Jurkat, Clone E6-1 (cell line): Measurements from ENCODE around the gene OASL.

Source experiments
- DNase-seq: peaks from one replicate; pipeline ENCODE4 v3.0.0-alpha.2; 2011; ENCODE audit warnings: low read depth, low spot score
- H3K4me3 ChIP-seq: 2 replicates; pipeline ENCODE4 v1.5.1; 2011; ENCODE audit warnings: mild to moderate bottlenecking, low read length, control low read depth, moderate library complexity

OASL gene

DNA sequence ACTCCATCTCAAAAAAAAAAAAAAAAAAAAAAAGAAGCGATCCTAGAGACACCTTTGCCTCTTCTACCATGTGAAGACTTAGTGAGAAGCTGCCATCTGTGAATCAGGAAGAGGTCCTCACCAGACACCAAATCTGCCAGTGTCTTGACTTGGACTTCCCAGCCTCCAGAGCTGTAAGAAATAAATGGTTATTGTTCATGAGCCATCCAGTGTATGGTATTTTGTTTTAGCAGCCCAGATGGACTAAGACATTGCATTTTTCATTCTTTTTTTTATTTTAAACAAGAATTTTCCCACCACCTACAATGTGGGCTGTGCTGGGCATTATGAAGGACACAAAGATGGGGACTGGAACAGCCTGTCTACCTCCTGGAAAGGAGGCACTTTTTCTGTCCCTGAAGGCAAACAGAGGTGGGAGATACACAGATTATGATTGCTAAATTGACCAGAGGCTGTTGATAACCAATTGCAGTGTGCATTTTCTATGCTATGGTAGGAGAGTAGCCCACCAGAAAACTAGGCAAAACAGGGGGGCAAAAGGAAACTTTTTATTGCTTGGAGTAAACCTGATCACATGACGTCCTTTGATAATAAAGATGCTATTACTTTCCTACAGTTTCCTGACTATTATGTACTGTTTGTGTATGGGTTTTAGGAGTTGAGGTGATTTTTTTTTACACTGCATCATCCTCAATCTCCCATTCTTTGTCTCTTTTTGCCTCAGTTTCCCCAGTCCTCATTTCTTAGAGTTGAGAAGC lies 20.0 kb downstream of the OASL start:
- H3K4me3 ChIP-seq, result no peak overlapping the region
- DNase-seq, result no peak

DNA sequence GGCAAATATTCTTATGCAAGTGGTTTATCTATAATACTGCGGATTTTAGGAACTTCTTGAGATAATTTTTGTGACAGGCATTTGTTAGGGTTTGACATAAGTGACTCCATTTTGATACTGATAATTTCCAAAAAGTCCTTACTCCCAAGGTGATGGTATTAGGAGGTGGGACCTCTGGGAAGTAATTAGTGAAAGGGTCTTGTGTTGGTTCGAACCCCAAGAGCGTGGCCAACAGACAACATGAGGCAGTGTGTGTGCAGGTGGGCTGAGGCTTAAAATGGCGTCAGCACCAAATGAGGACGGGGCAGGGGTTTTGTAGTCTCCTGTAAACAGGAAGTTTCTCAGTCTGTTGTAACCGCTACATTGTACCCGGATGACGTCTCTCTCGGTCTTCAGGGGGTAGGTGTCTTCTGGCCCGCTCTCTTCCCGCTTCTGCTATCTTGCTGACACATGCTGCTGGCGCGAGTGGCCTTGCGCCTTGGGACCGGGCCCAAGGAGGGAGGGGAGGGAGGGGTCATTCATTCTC lies 21.0 kb downstream of the OASL start:
- no peak overlapping the region for H3K4me3 ChIP-seq
- no peak for DNase-seq

DNA sequence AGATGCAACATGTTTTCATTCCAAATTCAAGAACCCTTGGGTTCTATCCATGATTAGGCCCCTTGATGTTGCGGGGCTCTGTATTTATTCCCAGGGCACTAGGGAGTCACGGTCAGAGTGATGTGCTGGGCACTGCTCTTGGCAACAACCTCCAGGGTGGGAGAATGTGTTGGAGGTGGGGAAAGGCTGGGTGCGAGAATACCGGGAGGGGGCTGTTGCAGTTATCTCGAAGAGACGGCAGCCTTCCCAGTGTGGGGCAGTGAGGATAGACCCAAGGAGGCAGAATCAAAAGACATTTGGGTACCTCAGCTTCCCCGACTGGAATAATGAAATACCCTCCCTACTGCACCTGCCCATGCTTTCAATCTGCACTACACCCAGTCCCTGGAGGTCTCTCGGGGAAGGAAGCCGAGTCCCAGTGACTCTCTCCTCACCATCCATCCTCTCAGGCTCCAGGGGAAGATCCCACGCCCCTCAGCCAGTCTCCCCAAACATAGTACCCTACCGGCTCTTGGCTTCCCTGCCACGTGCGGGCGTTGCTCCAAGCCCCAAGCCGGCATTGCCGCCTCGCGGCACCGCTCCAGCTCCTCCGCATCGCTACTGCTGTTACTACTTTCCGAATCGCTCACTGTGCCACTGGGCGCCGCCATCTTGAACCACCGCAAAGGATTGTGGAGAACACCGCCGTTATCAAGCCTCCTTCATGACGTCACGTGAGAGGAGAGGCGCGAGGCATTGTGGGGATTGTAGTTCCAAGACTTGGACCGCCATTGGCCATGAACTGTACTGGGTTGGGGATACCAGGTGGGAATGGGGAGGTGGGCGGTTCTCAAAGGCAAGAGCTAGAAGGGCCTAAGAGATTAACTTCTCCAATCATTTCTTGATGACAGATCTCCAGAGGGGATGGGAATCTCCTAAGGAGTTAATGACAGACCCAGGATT lies 22.9 kb downstream of the OASL start, which contains the start of gene C12orf43:
C12orf43 (minus strand) TSS at position 663 of the 942 bp plus-strand sequence; CDS start at position 650, 13 bp downstream.
- DNase-seq, result peak; percentile 93
- peak within 1 kb of the TSS; percentile 81 for H3K4me3 ChIP-seq

DNA sequence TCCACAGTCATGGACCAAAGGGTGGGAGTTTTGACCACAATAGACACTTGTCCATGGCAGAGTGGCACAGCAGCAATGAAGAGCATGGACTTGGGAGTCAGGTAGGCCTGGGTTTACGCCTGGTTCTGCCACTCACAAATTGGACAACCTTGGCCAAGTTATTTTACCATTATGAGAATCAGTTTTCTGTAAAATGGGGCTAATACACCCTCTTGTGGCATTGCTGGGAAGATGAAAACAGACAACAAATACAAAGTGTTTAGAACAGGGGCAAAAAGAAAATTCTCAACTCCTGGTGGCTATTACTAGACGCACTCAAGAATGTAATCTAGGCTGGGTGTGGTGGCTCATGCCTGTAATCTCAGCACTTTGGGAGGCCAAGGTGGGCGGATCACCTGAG lies 25.3 kb downstream of the OASL start:
- no peak for DNase-seq
- no peak overlapping the region for H3K4me3 ChIP-seq

DNA sequence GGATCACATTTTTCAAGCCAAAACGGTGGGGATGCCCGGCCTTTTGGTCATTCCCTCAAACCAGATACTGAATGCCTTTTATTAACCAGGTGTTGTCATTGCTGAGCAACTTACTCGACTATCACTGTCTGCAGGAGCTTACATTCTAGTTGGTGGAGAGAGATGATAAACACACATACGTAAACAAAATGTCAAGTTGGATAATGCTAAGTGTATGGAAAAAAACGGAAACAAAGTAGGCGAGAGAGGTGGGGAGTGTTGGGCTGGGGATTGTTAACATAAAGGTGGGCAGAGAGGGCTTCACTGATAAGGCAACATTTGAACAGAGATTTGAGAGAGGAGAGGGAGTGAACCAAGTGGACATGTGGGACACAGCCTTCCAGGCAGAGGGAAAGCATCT lies 27.2 kb downstream of the OASL start:
- DNase-seq, result no peak
- H3K4me3 ChIP-seq, result no peak overlapping the region

- DNase-seq, result no peak
- H3K4me3 ChIP-seq, result no peak overlapping the region
Observed at GRCh38 chr12:121010860-121011259, 28.2 kb downstream of the OASL start.

- H3K4me3 ChIP-seq, result no peak overlapping the region
- peak; percentile 45 for DNase-seq
Observed at GRCh38 chr12:121009741-121010140, 29.3 kb downstream of the OASL start.

DNA sequence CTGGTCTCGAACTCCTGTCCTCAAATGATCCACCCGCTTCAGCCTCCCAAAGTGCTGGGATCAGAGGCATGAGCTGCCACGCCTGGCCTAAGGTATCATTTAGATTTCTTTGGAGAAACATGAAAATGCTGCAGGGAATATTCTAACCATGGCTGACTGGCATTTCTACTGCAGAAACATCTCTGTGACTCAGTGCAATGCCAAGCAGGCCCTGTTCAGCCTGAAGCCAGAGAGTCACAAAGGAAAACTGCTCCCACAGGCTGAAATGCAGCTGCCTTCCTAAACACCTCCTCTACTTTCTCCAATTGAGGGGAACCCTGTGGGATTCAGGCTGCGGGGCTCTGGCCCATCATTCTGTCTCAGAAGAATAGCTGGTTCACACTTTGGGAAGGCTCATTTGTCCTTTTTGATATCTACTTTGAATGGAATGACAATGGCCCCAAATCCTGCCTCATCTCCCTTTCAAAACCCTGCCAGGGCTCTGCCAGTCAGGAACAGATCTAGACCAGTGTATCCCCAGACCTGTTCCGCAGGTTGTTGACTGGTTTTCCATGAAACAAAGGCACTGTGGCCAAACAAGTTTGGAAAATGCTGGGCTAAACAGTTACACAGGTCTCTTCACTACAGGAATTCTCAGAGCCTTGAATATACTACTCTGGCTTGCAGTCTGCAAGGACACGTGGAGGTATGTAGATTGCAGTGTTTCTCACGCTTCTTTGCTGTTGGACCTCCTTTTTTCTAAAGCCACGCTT lies 30.5 kb downstream of the OASL start:
- no peak overlapping the region for H3K4me3 ChIP-seq
- no peak for DNase-seq

- H3K4me3 ChIP-seq, result no peak overlapping the region
- no peak for DNase-seq
Observed at GRCh38 chr12:121005346-121005815, 33.7 kb downstream of the OASL start.

- DNase-seq, result no peak
- no peak overlapping the region for H3K4me3 ChIP-seq
Observed at GRCh38 chr12:121004253-121004815, 34.7 kb downstream of the OASL start.

GRCh38 chr12:121003650-121004049 lies 35.4 kb downstream of the OASL start:
- DNase-seq, result no peak
- H3K4me3 ChIP-seq, result no peak overlapping the region

GRCh38 chr12:121001841-121002483 lies 37.1 kb downstream of the OASL start:
- DNase-seq, result no peak
- no peak overlapping the region for H3K4me3 ChIP-seq

DNA sequence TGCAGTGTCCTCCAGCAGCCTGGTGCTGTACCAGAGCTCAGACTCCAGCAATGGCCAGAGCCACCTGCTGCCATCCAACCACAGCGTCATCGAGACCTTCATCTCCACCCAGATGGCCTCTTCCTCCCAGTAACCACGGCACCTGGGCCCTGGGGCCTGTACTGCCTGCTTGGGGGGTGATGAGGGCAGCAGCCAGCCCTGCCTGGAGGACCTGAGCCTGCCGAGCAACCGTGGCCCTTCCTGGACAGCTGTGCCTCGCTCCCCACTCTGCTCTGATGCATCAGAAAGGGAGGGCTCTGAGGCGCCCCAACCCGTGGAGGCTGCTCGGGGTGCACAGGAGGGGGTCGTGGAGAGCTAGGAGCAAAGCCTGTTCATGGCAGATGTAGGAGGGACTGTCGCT lies 38.0 kb downstream of the OASL start:
- H3K4me3 ChIP-seq, result peak overlapping the region; percentile 21
- DNase-seq, result peak; percentile 63

GRCh38 chr12:121000530-121000929 lies 38.5 kb downstream of the OASL start:
- H3K4me3 ChIP-seq, result peak overlapping the region; percentile 21
- peak; percentile 82 for DNase-seq

- no peak for DNase-seq
Observed at GRCh38 chr12:120999191-121000120, 39.6 kb downstream of the OASL start.

GRCh38 chr12:120998435-120998834 lies 40.6 kb downstream of the OASL start:
- no peak overlapping the region for H3K4me3 ChIP-seq
- no peak for DNase-seq

More at GRCh38 chr12:120999191-121000120, 39.6 kb downstream of the OASL start:
- no peak overlapping the region for H3K4me3 ChIP-seq

DNA sequence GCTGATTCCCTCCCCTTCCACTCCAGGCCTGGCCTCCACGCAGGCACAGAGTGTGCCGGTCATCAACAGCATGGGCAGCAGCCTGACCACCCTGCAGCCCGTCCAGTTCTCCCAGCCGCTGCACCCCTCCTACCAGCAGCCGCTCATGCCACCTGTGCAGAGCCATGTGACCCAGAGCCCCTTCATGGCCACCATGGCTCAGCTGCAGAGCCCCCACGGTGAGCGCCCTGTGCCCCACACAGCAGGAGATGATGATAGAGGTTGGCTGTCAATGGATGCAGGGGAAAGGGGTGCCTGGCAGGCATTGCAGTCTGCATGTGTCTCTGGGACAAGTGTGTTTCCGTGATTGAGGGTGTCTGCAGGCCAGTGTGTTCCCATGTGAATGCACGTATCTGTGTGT lies 41.6 kb downstream of the OASL start:
- no peak for DNase-seq

More for the DNA sequence above, 41.6 kb downstream of the OASL start:
- H3K4me3 ChIP-seq, result no peak overlapping the region
